A673 (cell line): ENCODE results near the gene EPHA6. TPM values are rescaled to one million over a fixed set of nuclear protein-coding genes. Genes with fewer than 3 reads are reported as not detected.

ENCODE experiments used
- BruUV-seq: library from RNA; stranded (reverse); fragments of 400-500 nt; replicated peaks from 2 replicates; lab custom pipeline; 2021; lab: Mats Ljungman, UMichigan
- CTCF ChIA-PET: fragments of 300-600 bp; sonication (Branson Sonifier 250); formaldehyde crosslinking; loops from one replicate; lab custom pipeline; 2022; ENCODE audit warnings: antibody characterized with exemption; lab: Charles Lee
- POLR2A ChIA-PET: fragments of 300-600 bp; sonication (Branson Sonifier 250); formaldehyde crosslinking; loops from one replicate; lab custom pipeline; 2022; ENCODE audit warnings: antibody characterized with exemption; ENCODE audit not compliant: low non-redundant PET; lab: Charles Lee
- DNase-seq: peaks from one replicate; pipeline ENCODE4 v3.0.0-alpha.2; 2015; ENCODE audit warnings: low spot score
- H3K27ac ChIP-seq: fragments of 200-600 bp; sonication (generic); 2 replicates; pipeline ENCODE4 v1.5.1; 2016; ENCODE audit warnings: mixed run types, low read depth, mild to moderate bottlenecking, mixed read lengths, antibody characterized with exemption, low read length; ENCODE audit not compliant: poor library complexity, severe bottlenecking
- H3K27me3 ChIP-seq: fragments of 200-600 bp; sonication (generic); replicated peaks from 2 replicates; pipeline ENCODE4 v1.6.1; 2017; ENCODE audit warnings: mixed run types, low read depth, mild to moderate bottlenecking, mixed read lengths, antibody characterized with exemption, low read length; ENCODE audit not compliant: insufficient read depth, poor library complexity
- H3K36me3 ChIP-seq: fragments of 200-600 bp; sonication (generic); 2 replicates; pipeline ENCODE4 v1.6.1; 2016; ENCODE audit warnings: mixed run types, mild to moderate bottlenecking, mixed read lengths, antibody characterized with exemption, low read length; ENCODE audit not compliant: insufficient read depth, poor library complexity, severe bottlenecking
- H3K4me1 ChIP-seq: fragments of 200-600 bp; sonication (generic); 2 replicates; pipeline ENCODE4 v1.6.1; 2017; ENCODE audit warnings: mixed run types, mild to moderate bottlenecking, mixed read lengths, antibody characterized with exemption, low read length; ENCODE audit not compliant: insufficient read depth, poor library complexity, severe bottlenecking
- H3K4me3 ChIP-seq: fragments of 200-600 bp; sonication (generic); 2 replicates; pipeline ENCODE4 v1.5.1; 2016; ENCODE audit warnings: low read depth, mixed run types, mild to moderate bottlenecking, mixed read lengths, low read length; ENCODE audit not compliant: poor library complexity, severe bottlenecking
- H3K9me3 ChIP-seq: fragments of 200-600 bp; sonication (generic); 2 replicates; pipeline ENCODE4 v1.6.1; 2016; ENCODE audit warnings: mixed run types, low read depth, mild to moderate bottlenecking, mixed read lengths, antibody characterized with exemption, low read length; ENCODE audit not compliant: poor library complexity, severe bottlenecking
- EZH2 ChIP-seq: fragments of 200-600 bp; sonication (generic); IDR thresholded peaks from 2 replicates; pipeline ENCODE4 v1.6.1; 2017; ENCODE audit warnings: borderline replicate concordance, low read depth, mild to moderate bottlenecking, mixed read lengths, antibody characterized with exemption, low read length; ENCODE audit not compliant: poor library complexity, severe bottlenecking
- intact Hi-C: fragments of 100-400 bp; cut with micrococcal nuclease; formaldehyde crosslinking; loops from one replicate; pipeline ENCODE4 v1.10.0; 2022; ENCODE audit not compliant: unreplicated experiment
- total RNA-seq: library from RNA; stranded (reverse); gene quantifications from 2 replicates; pipeline ENCODE4 v1.2.3, GENCODE V29; 2021
- TF ChIP-seq, protein P1 (sequence below): fragments of 300-800, 200-600 bp; sonication (generic); conservative IDR thresholded peaks from 2 replicates; pipeline ENCODE4 v1.5.1; 2017; ENCODE audit warnings: low read depth, mild to moderate bottlenecking, antibody characterized with exemption, low read length, moderate library complexity, mixed read lengths

Gene EPHA6
- total RNA-seq, 1 experiment from 2014 or later, result not detected

GRCh38 chr3:97353176-97353575 lies 538.8 kb downstream of the EPHA6 start:
- Histone ChIP-seq H3K4me1 (no peaks in the 10 kb centered on the region), H3K36me3 (no peaks in the 10 kb centered on the region), H3K27me3 (no peaks in the 10 kb centered on the region), H3K4me3 (no peak overlapping the region), H3K27ac (no peak overlapping the region), H3K9me3 (peaks cover 12% of the 10 kb centered on the region)
- ChIA-PET POLR2A (no interaction called here), CTCF (no interaction called here)
- no TSS peak for BruUV-seq
- no peak for TF ChIP-seq EZH2
- TF ChIP-seq, protein P1, sequence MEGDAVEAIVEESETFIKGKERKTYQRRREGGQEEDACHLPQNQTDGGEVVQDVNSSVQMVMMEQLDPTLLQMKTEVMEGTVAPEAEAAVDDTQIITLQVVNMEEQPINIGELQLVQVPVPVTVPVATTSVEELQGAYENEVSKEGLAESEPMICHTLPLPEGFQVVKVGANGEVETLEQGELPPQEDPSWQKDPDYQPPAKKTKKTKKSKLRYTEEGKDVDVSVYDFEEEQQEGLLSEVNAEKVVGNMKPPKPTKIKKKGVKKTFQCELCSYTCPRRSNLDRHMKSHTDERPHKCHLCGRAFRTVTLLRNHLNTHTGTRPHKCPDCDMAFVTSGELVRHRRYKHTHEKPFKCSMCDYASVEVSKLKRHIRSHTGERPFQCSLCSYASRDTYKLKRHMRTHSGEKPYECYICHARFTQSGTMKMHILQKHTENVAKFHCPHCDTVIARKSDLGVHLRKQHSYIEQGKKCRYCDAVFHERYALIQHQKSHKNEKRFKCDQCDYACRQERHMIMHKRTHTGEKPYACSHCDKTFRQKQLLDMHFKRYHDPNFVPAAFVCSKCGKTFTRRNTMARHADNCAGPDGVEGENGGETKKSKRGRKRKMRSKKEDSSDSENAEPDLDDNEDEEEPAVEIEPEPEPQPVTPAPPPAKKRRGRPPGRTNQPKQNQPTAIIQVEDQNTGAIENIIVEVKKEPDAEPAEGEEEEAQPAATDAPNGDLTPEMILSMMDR, result no peak
- DNase-seq, result no peak
- intact Hi-C loops, result no loop called here

GRCh38 chr3:97359977-97360376 lies 545.6 kb downstream of the EPHA6 start:
- ChIA-PET POLR2A (no interaction called here), CTCF (no interaction called here)
- TF ChIP-seq EZH2, result no peak
- TF ChIP-seq, protein P1, result no peak
- no peaks in the 10 kb centered on the region for H3K4me1 ChIP-seq
- no TSS peak for BruUV-seq
- DNase-seq, result no peak
- H3K27me3 ChIP-seq, result no peaks in the 10 kb centered on the region
- H3K36me3 ChIP-seq, result no peaks in the 10 kb centered on the region
- no peak overlapping the region for H3K4me3 ChIP-seq
- H3K9me3 ChIP-seq, result peaks cover 4% of the 10 kb centered on the region
- H3K27ac ChIP-seq, result no peak overlapping the region
- intact Hi-C loops, result no loop called here

GRCh38 chr3:97360804-97361203 lies 546.4 kb downstream of the EPHA6 start:
- Histone ChIP-seq H3K27me3 (no peaks in the 10 kb centered on the region), H3K27ac (no peak overlapping the region), H3K4me3 (no peak overlapping the region), H3K9me3 (peaks cover 4% of the 10 kb centered on the region), H3K4me1 (no peaks in the 10 kb centered on the region), H3K36me3 (no peaks in the 10 kb centered on the region)
- TF ChIP-seq EZH2, result no peak
- TF ChIP-seq, protein P1, result no peak
- POLR2A ChIA-PET, result no interaction called here
- BruUV-seq, result no TSS peak
- CTCF ChIA-PET, result no interaction called here
- intact Hi-C loops, result no loop called here
- DNase-seq, result no peak
